Fibroblast of pulmonary artery (primary cell): ENCODE data around the gene PML.

Experiments used
- DNase-seq: peaks from one replicate; pipeline ENCODE4 v3.0.0-alpha.2; 2010; ENCODE audit warnings: low read depth
- H3K4me3 ChIP-seq: replicated peaks from 2 replicates; pipeline ENCODE4 v1.5.1; 2011; ENCODE audit warnings: low read depth, mild to moderate bottlenecking, control low read depth, low read length, moderate library complexity
- CTCF ChIP-seq: IDR thresholded peaks from 2 replicates; pipeline ENCODE4 v1.5.1; 2011; ENCODE audit warnings: mild to moderate bottlenecking, control low read depth, low read length, inconsistent platforms; ENCODE audit errors: missing control alignments

Gene PML, protein sequence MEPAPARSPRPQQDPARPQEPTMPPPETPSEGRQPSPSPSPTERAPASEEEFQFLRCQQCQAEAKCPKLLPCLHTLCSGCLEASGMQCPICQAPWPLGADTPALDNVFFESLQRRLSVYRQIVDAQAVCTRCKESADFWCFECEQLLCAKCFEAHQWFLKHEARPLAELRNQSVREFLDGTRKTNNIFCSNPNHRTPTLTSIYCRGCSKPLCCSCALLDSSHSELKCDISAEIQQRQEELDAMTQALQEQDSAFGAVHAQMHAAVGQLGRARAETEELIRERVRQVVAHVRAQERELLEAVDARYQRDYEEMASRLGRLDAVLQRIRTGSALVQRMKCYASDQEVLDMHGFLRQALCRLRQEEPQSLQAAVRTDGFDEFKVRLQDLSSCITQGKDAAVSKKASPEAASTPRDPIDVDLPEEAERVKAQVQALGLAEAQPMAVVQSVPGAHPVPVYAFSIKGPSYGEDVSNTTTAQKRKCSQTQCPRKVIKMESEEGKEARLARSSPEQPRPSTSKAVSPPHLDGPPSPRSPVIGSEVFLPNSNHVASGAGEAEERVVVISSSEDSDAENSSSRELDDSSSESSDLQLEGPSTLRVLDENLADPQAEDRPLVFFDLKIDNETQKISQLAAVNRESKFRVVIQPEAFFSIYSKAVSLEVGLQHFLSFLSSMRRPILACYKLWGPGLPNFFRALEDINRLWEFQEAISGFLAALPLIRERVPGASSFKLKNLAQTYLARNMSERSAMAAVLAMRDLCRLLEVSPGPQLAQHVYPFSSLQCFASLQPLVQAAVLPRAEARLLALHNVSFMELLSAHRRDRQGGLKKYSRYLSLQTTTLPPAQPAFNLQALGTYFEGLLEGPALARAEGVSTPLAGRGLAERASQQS

GRCh38 chr15:73994413-73994883 lies at the start of gene PML:
TSS of gene PML (plus strand) at chr15:73994716. CDS start at chr15:73994813, 97 bp downstream.
- DNase-seq: peak; percentile 94
- TF ChIP-seq CTCF: no peak
- H3K4me3 ChIP-seq: peak within 1 kb of the TSS; percentile 92

DNA sequence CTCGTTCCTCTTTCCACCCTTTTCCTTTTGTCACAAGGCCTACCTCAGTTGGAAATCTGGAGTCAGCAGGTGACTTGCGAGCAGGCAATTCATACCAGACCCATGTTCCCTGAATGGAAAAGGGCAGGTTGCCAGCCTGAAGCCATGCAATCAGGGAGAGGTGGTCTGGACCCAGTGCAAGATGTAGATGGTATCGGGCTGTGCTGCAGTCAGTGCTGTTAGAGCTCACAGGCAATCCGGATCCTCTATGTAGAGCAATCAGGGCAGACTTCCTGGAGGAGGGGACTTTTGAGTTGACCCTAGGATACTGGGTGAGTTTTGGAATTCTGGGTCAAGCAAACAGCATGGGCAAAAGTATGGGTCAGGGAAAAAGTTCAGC lies 49.4 kb upstream of the PML start:
- H3K4me3 ChIP-seq: no peak overlapping the region
- TF ChIP-seq CTCF: no peak
- no peak for DNase-seq

- DNase-seq: no peak
- no peak overlapping the region for H3K4me3 ChIP-seq
- TF ChIP-seq CTCF: no peak
Measured at GRCh38 chr15:73946046-73946721, 48.3 kb upstream of the PML start.

DNA sequence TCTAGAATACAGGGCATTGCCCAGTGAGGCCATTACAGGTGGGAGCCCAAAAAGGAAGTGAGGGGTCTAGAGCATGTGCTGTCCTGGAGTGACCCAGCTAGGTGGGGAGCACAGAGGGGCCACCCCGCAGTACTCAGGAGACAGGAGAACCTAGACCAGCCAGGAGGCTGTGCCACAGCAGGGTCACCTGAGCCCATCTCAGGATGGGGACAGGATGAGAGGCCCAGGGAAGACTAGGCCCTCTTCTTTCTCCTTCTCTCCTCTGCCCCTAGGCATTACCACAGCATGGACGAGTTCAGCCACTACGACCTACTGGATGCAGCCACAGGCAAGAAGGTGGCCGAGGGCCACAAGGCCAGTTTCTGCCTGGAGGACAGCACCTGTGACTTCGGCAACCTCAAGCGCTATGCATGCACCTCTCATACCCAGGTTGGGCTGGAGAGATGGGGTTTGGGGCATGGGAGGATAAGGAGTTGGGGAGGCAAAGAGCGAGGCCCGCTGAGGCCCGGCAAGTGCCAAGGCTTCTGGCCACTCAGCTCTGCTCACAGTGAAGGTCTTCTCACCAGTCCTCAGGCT lies 47.6 kb upstream of the PML start:
- TF ChIP-seq CTCF: no peak
- H3K4me3 ChIP-seq: no peak overlapping the region
- DNase-seq: no peak

GRCh38 chr15:73947651-73948050 lies 46.9 kb upstream of the PML start:
- TF ChIP-seq CTCF: no peak
- no peak for DNase-seq
- no peak overlapping the region for H3K4me3 ChIP-seq

DNA sequence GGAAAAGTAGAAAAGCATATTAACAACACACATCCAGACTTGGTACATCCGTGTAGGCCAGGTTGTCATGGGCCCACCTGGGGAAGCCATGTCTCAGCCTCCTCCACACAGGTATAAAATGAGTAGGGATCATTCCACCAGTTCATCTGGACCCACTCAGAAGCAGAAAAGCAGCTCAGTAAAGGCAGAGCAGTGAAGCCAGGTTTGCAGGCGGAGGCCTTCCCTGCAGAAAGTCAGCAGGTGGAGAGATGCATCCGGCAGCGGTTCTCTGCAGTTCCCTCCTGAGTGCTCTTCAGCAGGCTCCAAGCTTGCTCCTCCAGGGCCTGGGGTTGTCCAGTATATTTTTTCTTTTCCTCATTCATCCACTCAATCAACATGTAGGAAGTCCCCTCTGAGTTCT lies 46.1 kb upstream of the PML start:
- no peak for DNase-seq
- no peak for TF ChIP-seq CTCF
- H3K4me3 ChIP-seq: no peak overlapping the region
